HCT116 (cell line): ENCODE results near the gene TMEM132C. TPM values are rescaled to one million over a fixed set of nuclear protein-coding genes. Genes with fewer than 3 reads are reported as not detected.

Experiments used
- ATAC-seq: fragments of 200-7000 bp; cut with Tn5 transposase; 2 replicates; pipeline ENCODE4 v1.9.1; 2020; ENCODE audit warnings: mild to moderate bottlenecking, moderate library complexity
- BruUV-seq: library from RNA; stranded (reverse); fragments of 400-500 nt; replicated peaks from 2 replicates; lab custom pipeline; 2021; lab: Mats Ljungman, UMichigan
- CTCF ChIA-PET: fragments of 300-600 bp; sonication (Branson Sonifier 250); formaldehyde crosslinking; loops from one replicate; lab custom pipeline; 2021; ENCODE audit warnings: antibody characterized with exemption; lab: Charles Lee
- POLR2A ChIA-PET: fragments of 300-600, 350-600 bp; sonication (Branson Sonifier 250); formaldehyde crosslinking; loops from one replicate; lab custom pipeline; 2021; ENCODE audit warnings: antibody characterized with exemption; lab: Charles Lee
- RAD21 ChIA-PET, 2 experiments: fragments of 300-600 bp; sonication (Branson Sonifier 250); formaldehyde crosslinking; loops; one replicate each; lab custom pipeline; 2023; ENCODE audit warnings: low total read pairs in 2 of 2; ENCODE audit not compliant: uncharacterized antibody in 2 of 2, unreplicated experiment in 2 of 2, low non-redundant PET in 1 of 2; lab: Charles Lee
- DNase-seq: peaks from one replicate; pipeline ENCODE4 v3.0.0-alpha.2; 2010; ENCODE audit warnings: low read depth, low spot score
- H2AFZ ChIP-seq: fragments of 200-600 bp; shearing (Covaris generic), sonication (generic); 2 replicates; pipeline ENCODE4 v1.6.1; 2017; ENCODE audit warnings: low read depth, mixed run types, mixed read lengths, antibody characterized with exemption, low read length; ENCODE audit not compliant: poor library complexity, severe bottlenecking
- H3K27ac ChIP-seq: 2 replicates; pipeline ENCODE4 v1.5.1; 2012; ENCODE audit warnings: low read depth, low read length
- H3K27me3 ChIP-seq: fragments of 200-600 bp; sonication (generic); 2 replicates; pipeline ENCODE4 v1.6.1; 2016; ENCODE audit warnings: mixed run types, low read length, mixed read lengths; ENCODE audit not compliant: insufficient read depth
- H3K36me3 ChIP-seq, 2 experiments: fragments of 200-500 bp in 1 of 2; fragments of 200-600 bp in 1 of 2; sonication (Bioruptor generic) in 1 of 2; sonication (generic) in 1 of 2; 2 replicates each; pipeline versions ENCODE4 v1.5.1 to v1.6.1; 2014 to 2016; ENCODE audit warnings: low read length in 2 of 2, inconsistent platforms in 1 of 2, mixed read lengths in 1 of 2, mixed run types in 1 of 2; ENCODE audit not compliant: insufficient read depth in 2 of 2, control insufficient read depth in 1 of 2
- H3K4me1 ChIP-seq, 2 experiments: fragments of 200-600 bp in 1 of 2; sonication (generic) in 1 of 2; 2 replicates each; pipeline versions ENCODE4 v1.5.1 to v1.6.1; 2012 to 2017; ENCODE audit warnings: low read length in 2 of 2, inconsistent platforms in 1 of 2, mild to moderate bottlenecking in 1 of 2, mixed read lengths in 1 of 2, mixed run types in 1 of 2, moderate library complexity in 1 of 2; ENCODE audit not compliant: insufficient read depth in 2 of 2, control insufficient read depth in 1 of 2
- H3K4me2 ChIP-seq: fragments of 200-600 bp; sonication (generic); 2 replicates; pipeline ENCODE4 v1.6.1; 2017; ENCODE audit warnings: mixed run types, low read length, mixed read lengths
- H3K4me3 ChIP-seq, 2 experiments: fragments of 200-600 bp in 1 of 2; sonication (generic) in 1 of 2; replicated peaks in 1 of 2; 2 replicates each; pipeline ENCODE4 v1.5.1; 2011 to 2016; ENCODE audit warnings: low read length in 2 of 2, control low read depth in 1 of 2, low read depth in 1 of 2, mild to moderate bottlenecking in 1 of 2, mixed read lengths in 1 of 2, mixed run types in 1 of 2
- H3K79me2 ChIP-seq: fragments of 200-600 bp; sonication (generic); 2 replicates; pipeline ENCODE4 v1.6.1; 2017; ENCODE audit warnings: mild to moderate bottlenecking, mixed run types, low read length, moderate library complexity, mixed read lengths; ENCODE audit not compliant: insufficient read depth
- H3K9ac ChIP-seq: fragments of 200-600 bp; sonication (generic); 2 replicates; pipeline ENCODE4 v1.6.1; 2016; ENCODE audit warnings: low read length, mixed read lengths
- H3K9me2 ChIP-seq: fragments of 200-600 bp; sonication (generic), shearing (Covaris generic); 2 replicates; pipeline ENCODE4 v1.6.1; 2017; ENCODE audit warnings: mixed run types, mild to moderate bottlenecking, moderate library complexity; ENCODE audit not compliant: insufficient read depth
- H3K9me3 ChIP-seq, 2 experiments: fragments of 200-500 bp in 1 of 2; fragments of 200-600 bp in 1 of 2; sonication (Bioruptor generic) in 1 of 2; sonication (generic) in 1 of 2; 2 replicates each; pipeline ENCODE4 v1.6.1; 2014 to 2017; ENCODE audit warnings: low read length in 2 of 2, mixed read lengths in 2 of 2, inconsistent platforms in 1 of 2, low read depth in 1 of 2, mild to moderate bottlenecking in 1 of 2, mixed run types in 1 of 2, moderate library complexity in 1 of 2; ENCODE audit not compliant: control insufficient read depth in 1 of 2, insufficient read depth in 1 of 2
- H4K20me1 ChIP-seq: fragments of 200-600 bp; sonication (generic), shearing (Covaris generic); 2 replicates; pipeline ENCODE4 v1.6.1; 2017; ENCODE audit warnings: mixed run types, mild to moderate bottlenecking, moderate library complexity; ENCODE audit not compliant: insufficient read depth
- CBX3 ChIP-seq: IDR thresholded peaks from 2 replicates; pipeline ENCODE4 v1.6.1; 2012; ENCODE audit warnings: low read depth
- CEBPB ChIP-seq: IDR thresholded peaks from 2 replicates; pipeline ENCODE4 v1.6.1; 2012; ENCODE audit warnings: low read depth
- EGR1 ChIP-seq: IDR thresholded peaks from 2 replicates; pipeline ENCODE4 v1.6.1; 2012; ENCODE audit warnings: low read depth
- ELF1 ChIP-seq: IDR thresholded peaks from 2 replicates; pipeline ENCODE4 v1.6.1; 2012; ENCODE audit warnings: low read depth, borderline replicate concordance
- EZH2phosphoT487 ChIP-seq: fragments of 200-600 bp; IDR thresholded peaks from 2 replicates; pipeline ENCODE4 v1.6.1; 2018; ENCODE audit warnings: antibody characterized with exemption, borderline replicate concordance
- FOSL1 ChIP-seq: IDR thresholded peaks from 2 replicates; pipeline ENCODE4 v1.6.1; 2012; ENCODE audit warnings: low read depth
- JUND ChIP-seq: IDR thresholded peaks from 2 replicates; pipeline ENCODE4 v1.6.1; 2012
- POLR2AphosphoS5 ChIP-seq: IDR thresholded peaks from 2 replicates; pipeline ENCODE4 v1.6.1; 2011; ENCODE audit warnings: mild to moderate bottlenecking, low read depth, low read length, moderate library complexity
- RAD21 ChIP-seq: IDR thresholded peaks from 2 replicates; pipeline ENCODE4 v1.6.1; 2012; ENCODE audit warnings: low read depth, mild to moderate bottlenecking
- SP1 ChIP-seq: IDR thresholded peaks from 2 replicates; pipeline ENCODE4 v1.6.1; 2012; ENCODE audit warnings: low read depth
- SRF ChIP-seq: IDR thresholded peaks from 2 replicates; pipeline ENCODE4 v1.6.1; 2012; ENCODE audit warnings: low read depth
- TCF7L2 ChIP-seq: IDR thresholded peaks from 2 replicates; pipeline ENCODE4 v1.7.0; 2011; ENCODE audit warnings: borderline replicate concordance, inconsistent platforms; ENCODE audit not compliant: insufficient read depth, insufficient read length; ENCODE audit errors: extremely low read depth
- ZFX ChIP-seq: fragments of 450-650 bp; IDR thresholded peaks from 2 replicates; pipeline ENCODE4 v1.6.1; 2017
- ZNF274 ChIP-seq: fragments of 200-500 bp; sonication (Bioruptor generic); IDR thresholded peaks from 2 replicates; pipeline ENCODE4 v1.6.1; 2014; ENCODE audit warnings: mild to moderate bottlenecking, low read depth, low read length, inconsistent platforms
- intact Hi-C: fragments of 100-400 bp; cut with micrococcal nuclease; formaldehyde crosslinking; loops from 2 replicates; pipeline ENCODE4 v1.10.0; 2022
- total RNA-seq: library from RNA; stranded (reverse); gene quantifications from one replicate; pipeline ENCODE4 v1.2.1, GENCODE V29; 2021; ENCODE audit not compliant: unreplicated experiment
- TF ChIP-seq, protein P1 (sequence below): IDR thresholded peaks from 2 replicates; pipeline ENCODE4 v1.6.1; 2012
- TF ChIP-seq, protein P2 (sequence below): IDR thresholded peaks from 2 replicates; pipeline ENCODE4 v1.6.1; 2012; ENCODE audit warnings: low read depth
- TF ChIP-seq, protein P3 (sequence below): IDR thresholded peaks from 2 replicates; pipeline ENCODE4 v1.6.1; 2011; ENCODE audit warnings: mild to moderate bottlenecking, low read length, moderate library complexity; ENCODE audit not compliant: insufficient replicate concordance; ENCODE audit errors: extremely low read depth

TMEM132C gene
- total RNA-seq, 1 experiment from 2014 or later, result not detected

DNA sequence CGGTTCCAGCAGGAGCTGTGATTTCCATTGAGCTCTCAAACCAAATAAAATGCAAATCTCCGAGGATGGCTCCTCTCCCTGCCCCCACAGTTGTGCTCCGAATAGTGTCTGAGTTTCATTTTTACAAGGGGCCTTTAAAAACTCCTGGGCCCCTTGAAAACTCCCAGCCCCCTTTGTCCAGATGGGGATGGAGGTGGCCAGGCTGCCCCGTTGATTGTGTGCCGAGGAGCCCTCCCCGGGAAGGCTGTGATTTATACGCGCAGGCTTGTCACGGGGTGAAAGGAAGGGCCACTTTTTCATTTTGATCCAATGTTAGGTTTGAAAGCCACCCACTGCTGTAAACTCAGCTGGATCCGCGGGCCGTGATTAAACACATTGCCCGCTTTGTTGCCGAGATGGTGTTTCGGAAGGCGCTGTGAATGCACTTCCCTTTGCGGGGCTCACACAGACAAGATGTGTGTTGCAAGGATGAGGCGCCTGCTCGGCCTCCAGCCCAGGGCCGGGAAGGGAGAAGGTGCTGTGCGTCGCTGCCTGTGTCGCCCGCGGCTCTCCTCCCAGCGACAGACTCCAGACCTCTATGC, 98.8 kb downstream of the TMEM132C start:
- Histone ChIP-seq H3K9me2 (no peaks in the 10 kb centered on the region), H3K27ac (no peak overlapping the region), H3K4me2 (no peak overlapping the region), H3K79me2 (no peaks in the 10 kb centered on the region), H4K20me1 (no peaks in the 10 kb centered on the region), H3K4me3 (no peak overlapping the region), H3K36me3 (no peaks in the 10 kb centered on the region), H3K9ac (no peak overlapping the region), H3K9me3 (peaks cover 4 to 18% of the 10 kb centered on the region in 2 experiments; a peak in 2 of 4 replicates), H3K27me3 (no peaks in the 10 kb centered on the region), H2AFZ (no peak overlapping the region), H3K4me1 (no peaks in the 10 kb centered on the region)
- intact Hi-C loops, result no loop called here
- POLR2A ChIA-PET, result no interaction called here
- DNase-seq (no peak), ATAC-seq (no peak)
- no TSS peak for BruUV-seq
- CTCF ChIA-PET, result no interaction called here
- RAD21 ChIA-PET, result no interaction called here
- TF ChIP-seq EGR1, result no peak

DNA sequence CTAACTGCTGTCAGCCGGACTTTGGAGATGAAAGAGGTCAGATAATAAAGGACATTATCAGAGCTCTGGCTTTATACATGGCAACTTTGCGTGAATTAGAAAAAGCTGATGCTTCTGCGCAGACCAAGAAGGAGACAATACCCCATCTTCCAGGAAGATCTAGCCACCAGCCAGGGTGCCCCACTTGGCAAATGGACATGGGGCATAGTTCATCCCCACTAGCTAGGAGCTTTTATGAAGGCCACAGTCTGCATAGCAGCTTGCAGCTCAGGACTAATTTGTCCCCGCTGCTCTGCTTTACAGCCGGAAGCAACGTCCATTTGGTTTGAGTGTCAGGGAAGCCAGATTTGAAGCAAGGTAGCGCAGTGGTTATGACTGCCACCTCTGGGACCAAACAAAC, 101.0 kb downstream of the TMEM132C start:
- CTCF ChIA-PET, result no interaction called here
- no peaks in the 10 kb centered on the region for H3K27me3 ChIP-seq
- no peak for TF ChIP-seq ELF1
- TF ChIP-seq ZNF274, result no peak
- TF ChIP-seq POLR2AphosphoS5, result no peak
- no peak for TF ChIP-seq SP1
- no peak for TF ChIP-seq FOSL1
- no peak for TF ChIP-seq CEBPB
- no peak for TF ChIP-seq ZFX
- TF ChIP-seq JUND, result no peak
- TF ChIP-seq TCF7L2, result no peak
- no peak for TF ChIP-seq SRF
- TF ChIP-seq, protein P1, sequence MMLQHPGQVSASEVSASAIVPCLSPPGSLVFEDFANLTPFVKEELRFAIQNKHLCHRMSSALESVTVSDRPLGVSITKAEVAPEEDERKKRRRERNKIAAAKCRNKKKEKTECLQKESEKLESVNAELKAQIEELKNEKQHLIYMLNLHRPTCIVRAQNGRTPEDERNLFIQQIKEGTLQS, result no peak
- no peak for TF ChIP-seq CBX3
- TF ChIP-seq, protein P2, sequence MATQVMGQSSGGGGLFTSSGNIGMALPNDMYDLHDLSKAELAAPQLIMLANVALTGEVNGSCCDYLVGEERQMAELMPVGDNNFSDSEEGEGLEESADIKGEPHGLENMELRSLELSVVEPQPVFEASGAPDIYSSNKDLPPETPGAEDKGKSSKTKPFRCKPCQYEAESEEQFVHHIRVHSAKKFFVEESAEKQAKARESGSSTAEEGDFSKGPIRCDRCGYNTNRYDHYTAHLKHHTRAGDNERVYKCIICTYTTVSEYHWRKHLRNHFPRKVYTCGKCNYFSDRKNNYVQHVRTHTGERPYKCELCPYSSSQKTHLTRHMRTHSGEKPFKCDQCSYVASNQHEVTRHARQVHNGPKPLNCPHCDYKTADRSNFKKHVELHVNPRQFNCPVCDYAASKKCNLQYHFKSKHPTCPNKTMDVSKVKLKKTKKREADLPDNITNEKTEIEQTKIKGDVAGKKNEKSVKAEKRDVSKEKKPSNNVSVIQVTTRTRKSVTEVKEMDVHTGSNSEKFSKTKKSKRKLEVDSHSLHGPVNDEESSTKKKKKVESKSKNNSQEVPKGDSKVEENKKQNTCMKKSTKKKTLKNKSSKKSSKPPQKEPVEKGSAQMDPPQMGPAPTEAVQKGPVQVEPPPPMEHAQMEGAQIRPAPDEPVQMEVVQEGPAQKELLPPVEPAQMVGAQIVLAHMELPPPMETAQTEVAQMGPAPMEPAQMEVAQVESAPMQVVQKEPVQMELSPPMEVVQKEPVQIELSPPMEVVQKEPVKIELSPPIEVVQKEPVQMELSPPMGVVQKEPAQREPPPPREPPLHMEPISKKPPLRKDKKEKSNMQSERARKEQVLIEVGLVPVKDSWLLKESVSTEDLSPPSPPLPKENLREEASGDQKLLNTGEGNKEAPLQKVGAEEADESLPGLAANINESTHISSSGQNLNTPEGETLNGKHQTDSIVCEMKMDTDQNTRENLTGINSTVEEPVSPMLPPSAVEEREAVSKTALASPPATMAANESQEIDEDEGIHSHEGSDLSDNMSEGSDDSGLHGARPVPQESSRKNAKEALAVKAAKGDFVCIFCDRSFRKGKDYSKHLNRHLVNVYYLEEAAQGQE, result no peak
- no peak for TF ChIP-seq RAD21
- no peak for TF ChIP-seq EZH2phosphoT487
- TF ChIP-seq, protein P3, sequence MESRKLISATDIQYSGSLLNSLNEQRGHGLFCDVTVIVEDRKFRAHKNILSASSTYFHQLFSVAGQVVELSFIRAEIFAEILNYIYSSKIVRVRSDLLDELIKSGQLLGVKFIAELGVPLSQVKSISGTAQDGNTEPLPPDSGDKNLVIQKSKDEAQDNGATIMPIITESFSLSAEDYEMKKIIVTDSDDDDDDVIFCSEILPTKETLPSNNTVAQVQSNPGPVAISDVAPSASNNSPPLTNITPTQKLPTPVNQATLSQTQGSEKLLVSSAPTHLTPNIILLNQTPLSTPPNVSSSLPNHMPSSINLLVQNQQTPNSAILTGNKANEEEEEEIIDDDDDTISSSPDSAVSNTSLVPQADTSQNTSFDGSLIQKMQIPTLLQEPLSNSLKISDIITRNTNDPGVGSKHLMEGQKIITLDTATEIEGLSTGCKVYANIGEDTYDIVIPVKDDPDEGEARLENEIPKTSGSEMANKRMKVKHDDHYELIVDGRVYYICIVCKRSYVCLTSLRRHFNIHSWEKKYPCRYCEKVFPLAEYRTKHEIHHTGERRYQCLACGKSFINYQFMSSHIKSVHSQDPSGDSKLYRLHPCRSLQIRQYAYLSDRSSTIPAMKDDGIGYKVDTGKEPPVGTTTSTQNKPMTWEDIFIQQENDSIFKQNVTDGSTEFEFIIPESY, result no peak

More for the DNA sequence above, 101.0 kb downstream of the TMEM132C start:
- no peaks in the 10 kb centered on the region for H3K9me2 ChIP-seq
- ChIA-PET POLR2A (no interaction called here), RAD21 (no interaction called here)
- intact Hi-C loops, result no loop called here
- no peak overlapping the region for H3K4me2 ChIP-seq
- no peaks in the 10 kb centered on the region for H4K20me1 ChIP-seq
- DNase-seq (no peak), ATAC-seq (no peak)
- no peaks in the 10 kb centered on the region for H3K36me3 ChIP-seq
- no peaks in the 10 kb centered on the region for H3K79me2 ChIP-seq
- H3K4me3 ChIP-seq, result no peak overlapping the region
- peaks cover 7 to 12% of the 10 kb centered on the region in 2 experiments; a peak in 2 of 4 replicates for H3K9me3 ChIP-seq
- no peak overlapping the region for H3K27ac ChIP-seq
- no TSS peak for BruUV-seq
- H3K4me1 ChIP-seq, result no peaks in the 10 kb centered on the region
- no peak overlapping the region for H2AFZ ChIP-seq
- no peak overlapping the region for H3K9ac ChIP-seq
